MM.1S (cell line): Measurements from ENCODE around the gene CLCC1.

ENCODE experiments used
- CTCF ChIP-seq: fragments of 300-600 bp; sonication (generic); IDR thresholded peaks from 2 replicates; pipeline ENCODE4 v1.5.1; 2016; ENCODE audit warnings: antibody characterized with exemption, low read length, mixed read lengths
- EZH2 ChIP-seq: fragments of 300-600 bp; sonication (generic); optimal IDR thresholded peaks from 2 replicates; pipeline ENCODE3; 2017; ENCODE audit warnings: low read depth, mild to moderate bottlenecking, antibody characterized with exemption, low read length, mixed read lengths
- EZH2phosphoT487 ChIP-seq: fragments of 300-600 bp; sonication (generic); IDR thresholded peaks from 2 replicates; pipeline ENCODE4 v1.6.1; 2018; ENCODE audit warnings: antibody characterized with exemption, low read length

GRCh38 chr1:108960719-108961118 lies 2.6 kb downstream of the CLCC1 start:
- TF ChIP-seq EZH2 (no peak), CTCF (no peak), EZH2phosphoT487 (no peak)
